Tibial artery (tissue), 4 donors: ENCODE results near the gene GUCA2B.

Source experiments
- DNase-seq, 2 donors: peaks; one replicate each; pipeline ENCODE4 v3.0.0-alpha.2; 2019
- H3K27ac ChIP-seq, 2 donors: fragments of 200-600 bp; sonication (generic) in 1 of 2; 1 replicate in 1 of 2; 2 replicates in 1 of 2; pipeline ENCODE4 v1.5.1; 2018 to 2019; ENCODE audit warnings: mild to moderate bottlenecking in 1 of 2
- H3K27me3 ChIP-seq, 2 donors: fragments of 200-600 bp; sonication (generic) in 1 of 2; one replicate each; pipeline versions ENCODE4 v1.5.1 to v1.6.0; 2016 to 2019
- H3K36me3 ChIP-seq, 3 donors: fragments of 200-600 bp; sonication (generic) in 2 of 3; one replicate each; pipeline ENCODE4 v1.5.1; 2016 to 2019; ENCODE audit warnings: mild to moderate bottlenecking in 2 of 3
- H3K4me1 ChIP-seq, 4 donors: fragments of 200-600 bp; sonication (generic) in 2 of 4; 1 replicate in 3 of 4; 2 replicates in 1 of 4; pipeline ENCODE4 v1.5.1; 2016 to 2019
- H3K4me3 ChIP-seq, 2 donors: fragments of 200-600 bp; sonication (generic) in 1 of 2; 1 replicate in 1 of 2; 2 replicates in 1 of 2; pipeline ENCODE4 v1.5.1; 2018 to 2019; ENCODE audit warnings: mild to moderate bottlenecking in 2 of 2
- H3K9me3 ChIP-seq, 3 donors: fragments of 200-600 bp; sonication (generic) in 1 of 3; one replicate each; pipeline ENCODE4 v1.5.1; 2016 to 2019
- intact Hi-C: fragments of 100-400 bp; cut with DNase I; formaldehyde crosslinking; loops from one replicate; pipeline ENCODE4 v1.15.0; 2023; ENCODE audit warnings: low total_unique reads
- TF ChIP-seq, protein P1 (sequence below), 2 experiments: fragments of 200-600 bp in 1 of 2; fragments of 450-650 bp in 1 of 2; IDR thresholded peaks; one replicate each; pipeline ENCODE4 v1.5.1; 2017 to 2019; ENCODE audit warnings: antibody characterized with exemption in 2 of 2, mild to moderate bottlenecking in 1 of 2, moderate library complexity in 1 of 2

Gene GUCA2B

DNA sequence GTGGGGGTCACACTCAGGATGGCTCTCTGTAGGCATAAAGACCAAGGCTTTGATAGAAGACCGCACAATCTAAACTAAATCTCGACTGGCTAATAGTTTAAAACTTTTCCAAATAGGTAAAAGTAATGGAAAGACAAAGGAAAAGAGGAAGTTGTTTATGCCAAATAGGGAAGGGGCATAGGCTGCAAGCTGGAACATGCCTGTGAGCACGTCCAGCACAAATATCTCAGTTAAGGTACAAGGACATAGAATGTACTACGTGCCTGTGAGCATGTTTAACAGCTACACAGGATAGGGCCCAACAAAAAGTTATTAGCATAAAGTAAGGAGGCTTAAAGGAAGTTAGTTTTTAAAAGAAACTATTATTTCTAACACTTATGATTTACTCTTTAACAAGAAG is 38.9 kb downstream of the GUCA2B start:
- Histone ChIP-seq H3K27me3 (no peaks in the 10 kb centered on the region), H3K4me1 (no peaks in the 10 kb centered on the region), H3K27ac (no peak overlapping the region), H3K9me3 (no peaks in the 10 kb centered on the region), H3K4me3 (no peak overlapping the region), H3K36me3 (peaks cover 6 to 70% (median 52%) of the 10 kb centered on the region in 3 donors)
- no peak for DNase-seq
- intact Hi-C loops, result no loop called here
- TF ChIP-seq, protein P1, sequence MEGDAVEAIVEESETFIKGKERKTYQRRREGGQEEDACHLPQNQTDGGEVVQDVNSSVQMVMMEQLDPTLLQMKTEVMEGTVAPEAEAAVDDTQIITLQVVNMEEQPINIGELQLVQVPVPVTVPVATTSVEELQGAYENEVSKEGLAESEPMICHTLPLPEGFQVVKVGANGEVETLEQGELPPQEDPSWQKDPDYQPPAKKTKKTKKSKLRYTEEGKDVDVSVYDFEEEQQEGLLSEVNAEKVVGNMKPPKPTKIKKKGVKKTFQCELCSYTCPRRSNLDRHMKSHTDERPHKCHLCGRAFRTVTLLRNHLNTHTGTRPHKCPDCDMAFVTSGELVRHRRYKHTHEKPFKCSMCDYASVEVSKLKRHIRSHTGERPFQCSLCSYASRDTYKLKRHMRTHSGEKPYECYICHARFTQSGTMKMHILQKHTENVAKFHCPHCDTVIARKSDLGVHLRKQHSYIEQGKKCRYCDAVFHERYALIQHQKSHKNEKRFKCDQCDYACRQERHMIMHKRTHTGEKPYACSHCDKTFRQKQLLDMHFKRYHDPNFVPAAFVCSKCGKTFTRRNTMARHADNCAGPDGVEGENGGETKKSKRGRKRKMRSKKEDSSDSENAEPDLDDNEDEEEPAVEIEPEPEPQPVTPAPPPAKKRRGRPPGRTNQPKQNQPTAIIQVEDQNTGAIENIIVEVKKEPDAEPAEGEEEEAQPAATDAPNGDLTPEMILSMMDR (IDR thresholded peaks at IDR 0.05), result no peak

DNA sequence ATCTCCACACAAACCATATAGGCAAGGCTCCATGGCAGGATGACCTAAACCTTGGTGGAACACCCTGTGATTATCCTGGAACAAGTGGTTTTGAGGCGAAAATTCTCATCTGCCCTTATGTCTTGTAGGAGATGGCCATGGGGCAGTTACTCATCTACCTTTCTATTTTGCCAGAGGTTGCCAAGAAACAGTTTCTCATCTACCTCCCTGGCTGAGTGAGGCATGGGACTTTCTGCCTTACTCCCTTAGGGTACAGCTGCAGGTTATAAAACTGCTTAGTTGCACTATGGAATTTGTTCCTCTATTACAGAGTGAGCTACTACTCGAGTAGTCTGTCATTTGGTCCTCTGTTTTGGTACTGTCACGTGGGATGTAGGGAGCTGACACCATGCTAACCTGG is 42.6 kb downstream of the GUCA2B start:
- no peak for DNase-seq
- intact Hi-C loops, result no loop called here
- Histone ChIP-seq H3K4me1 (no peaks in the 10 kb centered on the region), H3K36me3 (peaks cover 6 to 55% (median 46%) of the 10 kb centered on the region in 3 donors), H3K27me3 (no peaks in the 10 kb centered on the region), H3K4me3 (no peak overlapping the region), H3K27ac (no peak overlapping the region), H3K9me3 (no peaks in the 10 kb centered on the region)
- TF ChIP-seq, protein P1 (IDR thresholded peaks at IDR 0.05), result no peak

DNA sequence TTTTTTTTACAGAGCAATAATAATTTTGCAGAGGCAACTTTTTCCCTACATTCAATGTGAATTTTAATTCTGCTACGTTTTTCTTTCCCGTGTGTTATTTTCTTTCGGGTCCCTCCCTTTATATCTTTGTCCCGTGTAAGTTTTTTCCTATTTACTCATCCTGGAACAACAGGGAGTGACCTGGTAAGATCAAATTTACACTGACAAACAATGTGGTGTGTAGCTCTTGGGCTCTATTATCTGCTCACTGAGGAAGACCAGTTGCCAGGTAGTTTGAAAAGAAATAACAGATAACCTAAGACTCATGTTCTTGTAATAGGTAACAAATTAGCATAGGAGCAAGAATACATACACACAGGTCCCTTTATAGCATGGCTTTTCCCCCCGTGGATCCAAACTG is 45.0 kb downstream of the GUCA2B start:
- Histone ChIP-seq H3K36me3 (peaks cover 0 to 54% (median 44%) of the 10 kb centered on the region in 3 donors), H3K9me3 (peaks cover 0 to 7% (median 0%) of the 10 kb centered on the region in 3 donors), H3K27me3 (no peaks in the 10 kb centered on the region), H3K4me1 (no peaks in the 10 kb centered on the region), H3K4me3 (no peak overlapping the region), H3K27ac (no peak overlapping the region)
- intact Hi-C loops, result no loop called here
- TF ChIP-seq, protein P1 (IDR thresholded peaks at IDR 0.05), result no peak
- no peak for DNase-seq

GRCh38 chr1:42201986-42202385 is 48.8 kb downstream of the GUCA2B start:
- H3K9me3 ChIP-seq, result peaks cover 0 to 7% (median 0%) of the 10 kb centered on the region in 3 donors
- intact Hi-C loops, result no loop called here
- H3K4me1 ChIP-seq, result no peaks in the 10 kb centered on the region
- H3K27me3 ChIP-seq, result no peaks in the 10 kb centered on the region
- peaks cover 0 to 29% (median 8%) of the 10 kb centered on the region in 3 donors for H3K36me3 ChIP-seq
- TF ChIP-seq, protein P1 (IDR thresholded peaks at IDR 0.05), result no peak
- H3K27ac ChIP-seq, result no peak overlapping the region
- DNase-seq, result no peak
- no peak overlapping the region for H3K4me3 ChIP-seq
